ENCODE results near the gene MAB21L3.

DNA sequence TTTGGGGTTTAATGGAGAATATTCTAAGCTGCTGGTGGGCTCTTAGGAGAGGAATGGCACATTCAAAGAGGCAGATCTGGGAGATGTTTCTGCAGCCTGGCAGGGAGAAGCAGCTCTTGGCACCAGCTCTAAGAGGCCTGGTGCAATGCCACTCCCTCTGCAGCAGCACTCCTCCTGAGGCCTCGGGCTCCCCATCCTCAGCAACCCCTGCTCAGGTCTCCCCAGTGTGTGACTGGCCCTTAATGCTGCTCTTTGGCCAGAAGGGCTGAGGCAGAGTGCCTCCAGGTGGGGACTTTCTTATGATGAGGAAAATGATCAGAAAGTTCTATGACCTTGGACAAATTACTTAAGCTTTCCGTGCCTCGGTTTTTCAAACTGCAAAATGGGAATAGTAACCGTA, 55.5 kb downstream of the MAB21L3 start:
- TF ChIP-seq FOXM1 (IDR thresholded peaks at IDR 0.05; ENCODE audit: borderline replicate concordance) (no peak), BHLHE40 (IDR thresholded peaks at IDR 0.05; ENCODE audit: borderline replicate concordance) (no peak), FOXK2 (IDR thresholded peaks at IDR 0.05) (no peak), HDGF (IDR thresholded peaks at IDR 0.05; ENCODE audit: borderline replicate concordance) (no peak), FOXA1 (IDR thresholded peaks at IDR 0.05) (no peak), ARNT (IDR thresholded peaks at IDR 0.05) (no peak), ELF4 (IDR thresholded peaks at IDR 0.05) (no peak), SUZ12 (IDR thresholded peaks at IDR 0.05) (no peak), SP1 (IDR thresholded peaks at IDR 0.05) (no peak), NFRKB (IDR thresholded peaks at IDR 0.05) (no peak), CTBP1 (IDR thresholded peaks at IDR 0.05; ENCODE audit: borderline replicate concordance) (no peak)
- TF ChIP-seq, protein P1, sequence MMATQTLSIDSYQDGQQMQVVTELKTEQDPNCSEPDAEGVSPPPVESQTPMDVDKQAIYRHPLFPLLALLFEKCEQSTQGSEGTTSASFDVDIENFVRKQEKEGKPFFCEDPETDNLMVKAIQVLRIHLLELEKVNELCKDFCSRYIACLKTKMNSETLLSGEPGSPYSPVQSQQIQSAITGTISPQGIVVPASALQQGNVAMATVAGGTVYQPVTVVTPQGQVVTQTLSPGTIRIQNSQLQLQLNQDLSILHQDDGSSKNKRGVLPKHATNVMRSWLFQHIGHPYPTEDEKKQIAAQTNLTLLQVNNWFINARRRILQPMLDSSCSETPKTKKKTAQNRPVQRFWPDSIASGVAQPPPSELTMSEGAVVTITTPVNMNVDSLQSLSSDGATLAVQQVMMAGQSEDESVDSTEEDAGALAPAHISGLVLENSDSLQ (IDR thresholded peaks at IDR 0.05), result no peak
